K562 (cell line): ENCODE results near the gene USP48. TPM values are rescaled to one million over a fixed set of nuclear protein-coding genes. Genes with fewer than 3 reads are reported as not detected.

Experiments used
- ATAC-seq: fragments of 200-7000 bp; cut with Tn5 transposase; 3 replicates; pipeline ENCODE4 v1.9.1; 2020; ENCODE audit warnings: moderate library complexity
- BruUV-seq: library from RNA; stranded (reverse); fragments of 400-500 nt; replicated peaks from 2 replicates; lab custom pipeline; 2021; lab: Mats Ljungman, UMichigan
- CTCF ChIA-PET: fragments of 300-600 bp; formaldehyde crosslinking; extraction: SDS; loops from one replicate; lab custom pipeline; 2021; ENCODE audit warnings: low intra/inter-chr PET ratio; lab: Yijun Ruan, JAX
- POLR2A ChIA-PET: fragments of 300-600, 350-650 bp; sonication (Branson Sonifier 250); formaldehyde crosslinking; extraction: SDS; loops from one replicate; lab custom pipeline; 2021; ENCODE audit warnings: antibody characterized with exemption, inconsistent platforms; lab: Yijun Ruan, JAX
- DNase-seq, 4 experiments: peaks; one replicate each; pipeline versions ENCODE4 v3.0.0 to v3.0.0-alpha.2; 2011 to 2018; ENCODE audit warnings: low spot score in 3 of 4, mixed read lengths in 3 of 4; ENCODE audit errors: extremely low read depth in 1 of 4
- FAIRE-seq: peaks from 2 replicates; lab custom pipeline; 2011; peaks lifted over from hg19 to GRCh38; lab: Jason Lieb, UNC
- H2AFZ ChIP-seq: 2 replicates; pipeline ENCODE4 v1.6.0; 2011; ENCODE audit warnings: low read depth, low read length, control low read depth, inconsistent platforms
- H3K27ac ChIP-seq: fragments of 200-600 bp; 3 replicates; pipeline ENCODE4 v1.8.0; 2011; ENCODE audit warnings: low read depth, mild to moderate bottlenecking, control low read depth, inconsistent platforms, low read length, moderate library complexity, mixed read lengths; ENCODE audit errors: extremely low read depth
- H3K27me3 ChIP-seq, 2 experiments: fragments of 300-600 bp in 1 of 2; 2 replicates in 1 of 2; 3 replicates in 1 of 2; pipeline versions ENCODE4 v1.6.0 to v1.8.0; 2011; ENCODE audit warnings: inconsistent platforms in 2 of 2, low read length in 2 of 2, mild to moderate bottlenecking in 1 of 2, mixed read lengths in 1 of 2, moderate library complexity in 1 of 2; ENCODE audit not compliant: control insufficient read depth in 2 of 2, insufficient read depth in 2 of 2
- H3K36me3 ChIP-seq: fragments of 300-600 bp; 3 replicates; pipeline ENCODE4 v1.8.0; 2011; ENCODE audit warnings: mild to moderate bottlenecking, low read length, inconsistent platforms; ENCODE audit not compliant: control insufficient read depth, insufficient read depth
- H3K4me1 ChIP-seq, 2 experiments: fragments of 200-600 bp in 1 of 2; replicated peaks in 1 of 2; 2 replicates in 1 of 2; 3 replicates in 1 of 2; pipeline versions ENCODE4 v1.5.1 to v1.8.0; 2011; ENCODE audit warnings: inconsistent platforms in 2 of 2, low read length in 2 of 2, mild to moderate bottlenecking in 1 of 2, mixed read lengths in 1 of 2, moderate library complexity in 1 of 2; ENCODE audit not compliant: control insufficient read depth in 2 of 2, insufficient read depth in 2 of 2
- H3K4me2 ChIP-seq: 2 replicates; pipeline ENCODE4 v1.6.1; 2011; ENCODE audit warnings: low read length, control low read depth, inconsistent platforms, mixed read lengths; ENCODE audit not compliant: insufficient read depth
- H3K4me3 ChIP-seq: fragments of 200-600 bp; sonication (generic), shearing (Covaris generic); 2 replicates; pipeline ENCODE4 v1.5.1; 2016; ENCODE audit warnings: control low read depth, inconsistent platforms
- H3K79me2 ChIP-seq: fragments of 200-600 bp; 3 replicates; pipeline ENCODE4 v1.8.0; 2011; ENCODE audit warnings: low read length, inconsistent platforms; ENCODE audit not compliant: control insufficient read depth, insufficient read depth
- H3K9ac ChIP-seq, 2 experiments: 2 replicates each; pipeline versions ENCODE4 v1.6.0 to v1.6.1; 2011; ENCODE audit warnings: low read depth in 2 of 2, low read length in 2 of 2, control low read depth in 1 of 2, inconsistent platforms in 1 of 2, mild to moderate bottlenecking in 1 of 2, mixed read lengths in 1 of 2; ENCODE audit not compliant: insufficient read depth in 1 of 2
- H3K9me1 ChIP-seq: one replicate; pipeline ENCODE4 v1.6.0; 2011; ENCODE audit warnings: inconsistent platforms, mild to moderate bottlenecking, low read length, moderate library complexity; ENCODE audit not compliant: control insufficient read depth, insufficient read depth
- H3K9me3 ChIP-seq: replicated peaks from 2 replicates; pipeline ENCODE4 v1.5.1; 2011; ENCODE audit warnings: low read depth, low read length, inconsistent platforms; ENCODE audit not compliant: control insufficient read depth, insufficient read depth
- H4K20me1 ChIP-seq: replicated peaks from 2 replicates; pipeline ENCODE4 v1.6.1; 2011; ENCODE audit warnings: low read length, inconsistent platforms, mixed read lengths; ENCODE audit not compliant: control insufficient read depth, insufficient read depth
- C11orf30 ChIP-seq: fragments of 450-650 bp; IDR thresholded peaks from 2 replicates; pipeline ENCODE4 v1.6.1; 2016; ENCODE audit warnings: low read depth, mild to moderate bottlenecking
- ETS2 ChIP-seq: IDR thresholded peaks from 2 replicates; pipeline ENCODE4 v1.6.1; 2016; ENCODE audit warnings: borderline replicate concordance, missing genetic modification characterization, mild to moderate bottlenecking, moderate library complexity, missing compliant biosample characterization; ENCODE audit not compliant: poor library complexity, severe bottlenecking
- FOXM1 ChIP-seq, 2 experiments: fragments of 450-650 bp in 1 of 2; sonication (generic) in 1 of 2; formaldehyde crosslinking in 1 of 2; IDR thresholded peaks; 2 replicates each; pipeline versions ENCODE4 v1.6.1 to v1.9.0; 2017 to 2022; ENCODE audit warnings: low read depth in 2 of 2, mild to moderate bottlenecking in 2 of 2, missing genetic modification reagents in 1 of 2, moderate library complexity in 1 of 2
- GTF3C2 ChIP-seq: IDR thresholded peaks from 3 replicates; pipeline ENCODE4 v1.6.1; 2011; ENCODE audit warnings: borderline replicate concordance, mild to moderate bottlenecking, moderate library complexity; ENCODE audit not compliant: insufficient read length; ENCODE audit errors: extremely low read depth
- HSF4 ChIP-seq: fragments of 250-450 bp; sonication (Bioruptor Pico); IDR thresholded peaks from 2 replicates; pipeline ENCODE4 v2.1.2; 2022; ENCODE audit warnings: mild to moderate bottlenecking, moderate library complexity, borderline replicate concordance
- KAT8 ChIP-seq: fragments of 450-650 bp; IDR thresholded peaks from 2 replicates; pipeline ENCODE4 v1.6.1; 2016; ENCODE audit warnings: low read depth, mild to moderate bottlenecking
- NCOA6 ChIP-seq: fragments of 450-650 bp; IDR thresholded peaks from 2 replicates; pipeline ENCODE4 v1.6.1; 2017; ENCODE audit warnings: mild to moderate bottlenecking
- NFATC3 ChIP-seq: fragments of 450-650 bp; IDR thresholded peaks from 2 replicates; pipeline ENCODE4 v1.6.1; 2017; ENCODE audit warnings: mild to moderate bottlenecking
- POLR2AphosphoS5 ChIP-seq: IDR thresholded peaks from 2 replicates; pipeline ENCODE4 v1.6.1; 2011; ENCODE audit warnings: mild to moderate bottlenecking, low read depth, low read length, moderate library complexity; ENCODE audit not compliant: control insufficient read depth, insufficient read depth
- PTTG1 ChIP-seq: fragments of 450-650 bp; IDR thresholded peaks from 2 replicates; pipeline ENCODE4 v1.6.1; 2016; ENCODE audit warnings: low read depth, mild to moderate bottlenecking, missing genetic modification characterization, missing compliant biosample characterization
- SMARCA4 ChIP-seq: fragments of 450-650 bp; IDR thresholded peaks from 2 replicates; pipeline ENCODE4 v1.6.1; 2016
- ZNF253 ChIP-seq: fragments of 250-450 bp; sonication (Bioruptor Pico); conservative IDR thresholded peaks from 2 replicates; pipeline ENCODE4 v1.6.1; 2021; ENCODE audit warnings: mild to moderate bottlenecking
- ZNF263 ChIP-seq: sonication (generic); formaldehyde crosslinking; IDR thresholded peaks from 2 replicates; pipeline ENCODE4 v1.8.0; 2022; ENCODE audit warnings: mild to moderate bottlenecking, missing genetic modification reagents, borderline replicate concordance
- ZNF592 ChIP-seq: fragments of 450-650 bp; IDR thresholded peaks from 2 replicates; pipeline ENCODE4 v1.6.1; 2017; ENCODE audit warnings: antibody characterized with exemption, mild to moderate bottlenecking
- WGBS: fragments of 100-300 bp; shearing (Covaris generic); methylation state at CpG from one replicate; pipeline ENCODE4 v1.1.6; 2016; ENCODE audit warnings: low coverage, mixed read lengths; ENCODE audit not compliant: insufficient coverage; ENCODE audit errors: missing lambda C conversion rate; 5-methylcytosine and 5-hydroxymethylcytosine counted together
- in situ Hi-C: fragments of 300-500 bp; cut with MboI; formaldehyde crosslinking; loops from 4 replicates; pipeline ENCODE4 v1.15.0; 2018; ENCODE audit warnings: inconsistent platforms, mixed read lengths
- intact Hi-C: fragments of 100-400 bp; cut with micrococcal nuclease; formaldehyde crosslinking; loops from 2 replicates; pipeline ENCODE4 v1.14.2; 2022
- polyA plus RNA-seq, 8 experiments: library from polyadenylated mRNA; depleted of rRNA in 4 of 8; stranded (reverse) in 5 of 8; unstranded in 3 of 8; fragments of >200 nt; fragmentation: Nextera tagmentation in 2 of 8; fragmentation: Illumina TruSeq in 1 of 8; extraction: Ambion mirVana in 2 of 8; extraction: Trizol in 1 of 8; gene quantifications; 2 replicates each; pipeline versions ENCODE4 v1.2.1 to v1.2.3, GENCODE V29; 2011 to 2014; ENCODE audit warnings: inconsistent platforms in 1 of 8, missing spikeins in 1 of 8
- total RNA-seq, 7 experiments: library from RNA; depleted of rRNA in 6 of 7; stranded (reverse); fragments of >200 nt in 6 of 7; fragmentation: Illumina TruSeq in 2 of 7; extraction: Trizol in 2 of 7; gene quantifications; 2 replicates each; pipeline versions ENCODE4 v1.2.1 to v1.2.3, GENCODE V29; 2011 to 2021; ENCODE audit warnings: low replicate concordance in 1 of 7

USP48 gene
- total and polyA plus RNA-seq, 9 of the 15 experiments (the other 6 are each of a cell fraction or from before 2014, with no cell fraction given), result 23.3 to 123 (median 106) TPM

DNA sequence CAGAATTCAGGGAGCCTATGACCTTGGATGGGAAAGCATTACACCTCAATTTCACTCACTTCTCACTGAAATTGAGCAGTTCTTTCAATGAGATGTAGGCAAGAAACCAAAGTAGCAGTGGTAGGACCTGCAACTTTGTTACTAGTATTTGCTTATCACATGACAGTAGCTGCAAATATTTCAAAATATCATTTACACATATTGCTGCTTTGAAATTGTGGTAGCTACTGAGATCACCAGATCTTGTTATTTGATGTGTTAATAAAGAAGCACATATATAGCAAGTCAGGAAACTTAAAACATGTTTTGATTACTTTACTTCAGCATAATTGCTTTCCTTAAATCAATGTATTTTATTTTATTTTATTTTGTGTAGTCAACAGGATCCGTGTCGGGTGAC lies 42.0 kb upstream of the USP48 start:
- Histone ChIP-seq H3K36me3 (peaks cover 68% of the 10 kb centered on the region; the same call in 2 of the 3 replicates), H3K9ac (no peak overlapping the region), H2AFZ (no peak overlapping the region), H3K4me3 (no peak overlapping the region), H3K4me2 (no peak overlapping the region), H3K27ac (no peak overlapping the region), H3K9me1 (peaks cover 3% of the 10 kb centered on the region), H3K9me3 (no peaks in the 10 kb centered on the region), H3K27me3 (no peaks in the 10 kb centered on the region), H3K4me1 (peaks cover 8 to 48% of the 10 kb centered on the region in 2 experiments; a peak in 4 of 5 replicates), H4K20me1 (no peaks in the 10 kb centered on the region), H3K79me2 (no peaks in the 10 kb centered on the region)
- ATAC-seq (no peak), FAIRE-seq (peak; percentile 62), DNase-seq (no peak)
- in situ Hi-C loops (no loop called here), intact Hi-C loops (no loop called here)
- 80% methylated on average over 2 of the region's 2 CpGs for WGBS
- no TSS peak for BruUV-seq
- CTCF ChIA-PET, result no interaction called here
- POLR2A ChIA-PET, result no interaction called here
- no peak for TF ChIP-seq KAT8
- TF ChIP-seq SMARCA4, result no peak
- no peak for TF ChIP-seq HSF4
- TF ChIP-seq C11orf30, result no peak
- no peak for TF ChIP-seq GTF3C2
- no peak for TF ChIP-seq ZNF263 (CRISPR knock-in tag)
- TF ChIP-seq PTTG1, result no peak
- no peak for TF ChIP-seq ETS2 (tag)
- TF ChIP-seq POLR2AphosphoS5, result no peak
- no peak for TF ChIP-seq NFATC3
- no peak for TF ChIP-seq ZNF592
- no peak for TF ChIP-seq FOXM1 (IDR thresholded peaks at IDR 0.05; ENCODE audit: low read depth)
- TF ChIP-seq FOXM1 (CRISPR knock-in tag; IDR thresholded peaks at IDR 0.05; ENCODE audit: low read depth), result no peak
- no peak for TF ChIP-seq NCOA6
- TF ChIP-seq ZNF253 (CRISPR knock-in tag), result no peak
